H1 (cell line): Measurements from ENCODE around the gene AVPR2. TPM values are rescaled to one million over a fixed set of nuclear protein-coding genes. Genes with fewer than 3 reads are reported as not detected.

Experiments used
- CTCF ChIA-PET: fragments of 300-600 bp; sonication (Branson Sonifier 250); formaldehyde crosslinking; loops from one replicate; lab custom pipeline; 2021; ENCODE audit not compliant: partially characterized antibody; lab: Charles Lee
- POLR2A ChIA-PET: fragments of 300-600 bp; sonication (Branson Sonifier 250); formaldehyde crosslinking; loops from one replicate; lab custom pipeline; 2021; ENCODE audit warnings: inconsistent platforms; ENCODE audit not compliant: partially characterized antibody; lab: Charles Lee
- DNase-seq, 2 experiments: peaks; one replicate each; pipeline versions ENCODE4 v3.0.0 to v3.0.0-alpha.2; 2010 to 2022; ENCODE audit warnings: low spot score in 2 of 2, low read depth in 1 of 2, mixed read lengths in 1 of 2
- FAIRE-seq: peaks from 2 replicates; lab custom pipeline; 2011; peaks lifted over from hg19 to GRCh38; lab: Jason Lieb, UNC
- H2AFZ ChIP-seq: 2 replicates; pipeline ENCODE4 v1.8.1; 2012; ENCODE audit warnings: low read length, inconsistent platforms
- H2AK5ac ChIP-seq: 2 replicates; pipeline ENCODE4 v1.6.1; 2013; ENCODE audit warnings: low read depth, low read length
- H2BK120ac ChIP-seq: replicated peaks from 2 replicates; pipeline ENCODE3; 2013; ENCODE audit warnings: low read depth, low read length, inconsistent platforms
- H2BK12ac ChIP-seq: 2 replicates; pipeline ENCODE4 v1.6.1; 2013; ENCODE audit warnings: low read depth, low read length
- H2BK15ac ChIP-seq: 2 replicates; pipeline ENCODE4 v1.6.1; 2013; ENCODE audit warnings: low read length
- H2BK20ac ChIP-seq: 2 replicates; pipeline ENCODE4 v1.6.1; 2013; ENCODE audit warnings: low read length
- H2BK5ac ChIP-seq: 2 replicates; pipeline ENCODE4 v1.6.1; 2013; ENCODE audit warnings: low read depth, low read length
- H3K14ac ChIP-seq: 2 replicates; pipeline ENCODE4 v1.6.1; 2013; ENCODE audit warnings: inconsistent platforms; ENCODE audit not compliant: insufficient read length
- H3K18ac ChIP-seq: 2 replicates; pipeline ENCODE4 v1.6.1; 2013; ENCODE audit warnings: low read length; ENCODE audit errors: extremely low read depth
- H3K23ac ChIP-seq: 2 replicates; pipeline ENCODE4 v1.6.1; 2013; ENCODE audit warnings: inconsistent platforms; ENCODE audit not compliant: insufficient read length
- H3K23me2 ChIP-seq: 2 replicates; pipeline ENCODE4 v1.6.1; 2013; ENCODE audit warnings: low read depth, low read length
- H3K27ac ChIP-seq: 2 replicates; pipeline ENCODE4 v1.6.1; 2011; ENCODE audit warnings: low read depth, low read length, inconsistent platforms
- H3K27me3 ChIP-seq, 4 experiments: replicated peaks in 1 of 4; 1 replicate in 1 of 4; 2 replicates in 3 of 4; pipeline versions ENCODE4 v1.6.1 to v1.8.1; 2011 to 2013; ENCODE audit warnings: low read length in 3 of 4, mild to moderate bottlenecking in 3 of 4, inconsistent platforms in 2 of 4, mixed read lengths in 2 of 4, moderate library complexity in 1 of 4; ENCODE audit not compliant: control insufficient read depth in 3 of 4, insufficient read depth in 3 of 4; ENCODE audit errors: extremely low read depth in 1 of 4
- H3K36me3 ChIP-seq, 4 experiments: 2 replicates each; pipeline versions ENCODE4 v1.6.1 to v1.8.1; 2011 to 2013; ENCODE audit warnings: mild to moderate bottlenecking in 4 of 4, low read length in 3 of 4, moderate library complexity in 2 of 4, control low read depth in 1 of 4, inconsistent platforms in 1 of 4; ENCODE audit not compliant: insufficient read depth in 4 of 4, control insufficient read depth in 2 of 4
- H3K4ac ChIP-seq: replicated peaks from 2 replicates; pipeline ENCODE3; 2013; ENCODE audit warnings: low read length, low read depth, mixed read lengths, inconsistent platforms; ENCODE audit not compliant: insufficient read length
- H3K4me1 ChIP-seq, 4 experiments: replicated peaks in 1 of 4; 1 replicate in 1 of 4; 2 replicates in 3 of 4; pipeline versions ENCODE4 v1.6.1 to v1.8.1; 2011 to 2013; ENCODE audit warnings: low read length in 3 of 4, inconsistent platforms in 2 of 4, mixed read lengths in 1 of 4; ENCODE audit not compliant: insufficient read depth in 4 of 4, control insufficient read depth in 3 of 4
- H3K4me2 ChIP-seq, 2 experiments: 2 replicates each; pipeline versions ENCODE4 v1.6.1 to v1.8.1; 2011 to 2013; ENCODE audit warnings: low read depth in 2 of 2, low read length in 2 of 2, control low read depth in 1 of 2, inconsistent platforms in 1 of 2, mild to moderate bottlenecking in 1 of 2; ENCODE audit not compliant: insufficient read depth in 1 of 2
- H3K4me3 ChIP-seq, 4 experiments: fragments of 200-600, 300-600 bp in 1 of 4; sonication (generic), shearing (Covaris generic), sonication (Bioruptor Twin) in 1 of 4; 2 replicates each; pipeline versions ENCODE4 v1.5.1 to v1.8.1; 2011 to 2016; ENCODE audit warnings: low read length in 4 of 4, low read depth in 3 of 4, control low read depth in 2 of 4, inconsistent platforms in 2 of 4, mild to moderate bottlenecking in 2 of 4, mixed read lengths in 1 of 4, moderate library complexity in 1 of 4; ENCODE audit not compliant: insufficient read depth in 2 of 4; ENCODE audit errors: extremely low read depth in 1 of 4
- H3K56ac ChIP-seq: replicated peaks from 2 replicates; pipeline ENCODE3; 2013; ENCODE audit warnings: low read depth, mild to moderate bottlenecking, mixed read lengths, low read length, inconsistent platforms; ENCODE audit not compliant: insufficient read length
- H3K79me1 ChIP-seq: 2 replicates; pipeline ENCODE4 v1.6.1; 2013; ENCODE audit warnings: low read depth, low read length, control low read depth
- H3K79me2 ChIP-seq, 2 experiments: 2 replicates each; pipeline versions ENCODE4 v1.6.1 to v1.8.1; 2012 to 2013; ENCODE audit warnings: low read length in 2 of 2, mild to moderate bottlenecking in 2 of 2, inconsistent platforms in 1 of 2; ENCODE audit not compliant: insufficient read depth in 2 of 2, control insufficient read depth in 1 of 2
- H3K9ac ChIP-seq, 4 experiments: replicated peaks in 1 of 4; 1 replicate in 1 of 4; 2 replicates in 3 of 4; pipeline versions ENCODE4 v1.6.1 to v1.8.1; 2011 to 2013; ENCODE audit warnings: low read depth in 3 of 4, low read length in 3 of 4, control low read depth in 2 of 4, mild to moderate bottlenecking in 2 of 4, moderate library complexity in 2 of 4, inconsistent platforms in 1 of 4; ENCODE audit errors: extremely low read depth in 1 of 4
- H3K9me3 ChIP-seq, 2 experiments: 2 replicates each; pipeline versions ENCODE4 v1.6.1 to v1.8.1; 2012 to 2013; ENCODE audit warnings: mild to moderate bottlenecking in 2 of 2, moderate library complexity in 2 of 2, control low read depth in 1 of 2, inconsistent platforms in 1 of 2, low read depth in 1 of 2, low read length in 1 of 2, mixed read lengths in 1 of 2; ENCODE audit not compliant: insufficient read depth in 2 of 2
- H4K20me1 ChIP-seq, 2 experiments: replicated peaks in 1 of 2; 2 replicates each; pipeline versions ENCODE3 to v1.8.1; 2011 to 2013; ENCODE audit warnings: inconsistent platforms in 2 of 2, low read length in 2 of 2, mild to moderate bottlenecking in 1 of 2; ENCODE audit not compliant: insufficient read depth in 2 of 2, control insufficient read depth in 1 of 2
- H4K5ac ChIP-seq: 2 replicates; pipeline ENCODE4 v1.6.1; 2013; ENCODE audit warnings: low read length, low read depth, mixed read lengths, inconsistent platforms; ENCODE audit not compliant: insufficient read length
- H4K8ac ChIP-seq: 2 replicates; pipeline ENCODE4 v1.8.0; 2013; ENCODE audit warnings: mild to moderate bottlenecking, moderate library complexity, low read length, inconsistent platforms; ENCODE audit not compliant: insufficient read depth; ENCODE audit errors: extremely low read depth
- H4K91ac ChIP-seq: replicated peaks from 2 replicates; pipeline ENCODE3; 2013; ENCODE audit warnings: low read length, mixed read lengths, inconsistent platforms; ENCODE audit not compliant: insufficient read length
- CBX5 ChIP-seq: fragments of 300-800, 300-1000 bp; sonication (generic); IDR thresholded peaks from 2 replicates; pipeline ENCODE4 v1.7.1; 2016; ENCODE audit warnings: antibody characterized with exemption, low read length, low read depth
- TBP ChIP-seq: IDR thresholded peaks from 2 replicates; pipeline ENCODE4 v1.6.1; 2011; ENCODE audit warnings: low read depth, low read length, improper control_type of control experiment
- TEAD4 ChIP-seq: IDR thresholded peaks from 2 replicates; pipeline ENCODE4 v1.6.1; 2012; ENCODE audit warnings: low read depth, low read length, inconsistent platforms, mixed read lengths
- WGBS, 2 experiments: shearing (Covaris generic) in 1 of 2; methylation state at CpG; one replicate each; pipeline versions ENCODE4 v1.1.6 to v1.1.7; 2013 to 2015; ENCODE audit warnings: low lambda C conversion rate in 2 of 2, mixed read lengths in 2 of 2, inconsistent platforms in 1 of 2, low coverage in 1 of 2, missing lambda C conversion rate in 1 of 2; ENCODE audit not compliant: insufficient replicate concordance in 2 of 2, insufficient coverage in 1 of 2, insufficient read length in 1 of 2; ENCODE audit errors: extremely low coverage in 1 of 2, missing lambda C conversion rate in 1 of 2; 5-methylcytosine and 5-hydroxymethylcytosine counted together
- polyA plus RNA-seq, 7 experiments: library from polyadenylated mRNA; depleted of rRNA in 3 of 7; stranded (reverse) in 5 of 7; unstranded in 2 of 7; fragments of >200 nt in 5 of 7; fragments of 200-250 nt in 2 of 7; gene quantifications; 1 replicate in 5 of 7; 2 replicates in 1 of 7; 4 replicates in 1 of 7; pipeline versions ENCODE4 v1.2.1 to v1.2.3, GENCODE V29; 2011 to 2013; ENCODE audit warnings: missing spikeins in 2 of 7, mixed read lengths in 2 of 7
- total RNA-seq: library from RNA; stranded (reverse); fragmentation: NEBNext Ultra II Directional; extraction: Animal tissue kit (Norgen Biotek cat#: 25700); gene quantifications from 2 replicates; pipeline ENCODE4 v1.2.1, GENCODE V29; 2021

AVPR2 gene
- total and polyA plus RNA-seq, 2 of the 8 experiments (the other 6 are each of a cell fraction or from before 2014, with no cell fraction given): 0.09 TPM; not detected in 1

GRCh38 chrX:153867139-153867538, 37.3 kb upstream of the AVPR2 start:
- Histone ChIP-seq H3K36me3 (peaks cover 0 to 22% (median under 1%) of the 10 kb centered on the region in 4 experiments; a peak in 1 of 8 replicates), H3K4me3 (no peak overlapping the region), H3K27ac (no peak overlapping the region), H4K8ac (no peak overlapping the region), H3K27me3 (no peaks in the 10 kb centered on the region), H3K4ac (no peak overlapping the region), H3K4me1 (peaks cover 0 to 16% (median 0%) of the 10 kb centered on the region in 4 experiments; a peak in 2 of 7 replicates)
- no peak for DNase-seq
- CTCF ChIA-PET: interaction anchor here (0.6 kb wide), 1 partner anchor 146 kb away, joined by 3 read pairs; no protein-coding TSS in a partner anchor
- TF ChIP-seq CBX5: no peak
- TF ChIP-seq TEAD4: no peak
- no peak for TF ChIP-seq TBP
- TF ChIP-seq, all 59 proteins: peak for 0
- Histone ChIP-seq H2BK120ac (no peak overlapping the region), H2BK5ac (no peak overlapping the region), H3K23me2 (no peaks in the 10 kb centered on the region), H3K4me2 (no peak overlapping the region), H3K23ac (no peak overlapping the region), H3K9ac (no peak overlapping the region), H4K20me1 (no peaks in the 10 kb centered on the region), H4K91ac (no peak overlapping the region), H2BK15ac (no peak overlapping the region), H3K79me1 (no peaks in the 10 kb centered on the region), H3K14ac (no peak overlapping the region), H2AK5ac (no peak overlapping the region), H2AFZ (no peak overlapping the region), H3K56ac (no peak overlapping the region), H3K18ac (no peak overlapping the region), H3K79me2 (no peaks in the 10 kb centered on the region), H2BK12ac (no peak overlapping the region), H2BK20ac (no peak overlapping the region), H3K9me3 (no peaks in the 10 kb centered on the region), H4K5ac (no peak overlapping the region)
- POLR2A ChIA-PET: no interaction called here
- FAIRE-seq: no peak
- WGBS, 2 experiments: 94% methylated on average over 5 of the region's 9 CpGs; no CpG with 5 or more reads in 1 of the 2 experiments
